RWPE2 (cell line): ENCODE results near the gene FAM3D.

Experiments
- ATAC-seq: fragments of 200-7000 bp; cut with Tn5 transposase; 3 replicates; pipeline ENCODE4 v1.9.1; 2021; ENCODE audit warnings: low read depth
- DNase-seq: peaks from one replicate; pipeline ENCODE4 v3.0.0-alpha.2; 2020; ENCODE audit warnings: low spot score
- H3K27ac ChIP-seq: fragments of 450-650 bp; 2 replicates; pipeline ENCODE4 v1.5.1; 2017; ENCODE audit warnings: mild to moderate bottlenecking; ENCODE audit not compliant: poor library complexity, severe bottlenecking
- H3K27me3 ChIP-seq: fragments of 250-450 bp; sonication (Bioruptor Pico); 2 replicates; pipeline ENCODE4 v1.5.1; 2021; ENCODE audit warnings: mild to moderate bottlenecking, moderate library complexity; ENCODE audit not compliant: insufficient read depth, poor library complexity, severe bottlenecking
- H3K36me3 ChIP-seq: fragments of 250-450 bp; sonication (Bioruptor Pico); 2 replicates; pipeline ENCODE4 v1.5.1; 2020; ENCODE audit warnings: low read depth, mild to moderate bottlenecking, moderate library complexity
- H3K4me1 ChIP-seq: fragments of 250-450 bp; sonication (Bioruptor Pico); 2 replicates; pipeline ENCODE4 v1.5.1; 2021; ENCODE audit warnings: mild to moderate bottlenecking, moderate library complexity; ENCODE audit not compliant: insufficient read depth, poor library complexity, severe bottlenecking
- H3K4me3 ChIP-seq: fragments of 250-450 bp; sonication (Bioruptor Pico); 2 replicates; pipeline ENCODE4 v1.5.1; 2021; ENCODE audit warnings: mild to moderate bottlenecking, moderate library complexity; ENCODE audit not compliant: severe bottlenecking
- H3K9me3 ChIP-seq: fragments of 250-450 bp; sonication (Bioruptor Pico); 2 replicates; pipeline ENCODE4 v1.5.1; 2021; ENCODE audit warnings: mild to moderate bottlenecking, moderate library complexity; ENCODE audit not compliant: severe bottlenecking
- CTCF ChIP-seq: fragments of 450-650 bp; IDR thresholded peaks from one replicate; pipeline ENCODE4 v1.5.1; 2017; ENCODE audit warnings: mild to moderate bottlenecking, moderate library complexity; ENCODE audit not compliant: poor library complexity, severe bottlenecking

Gene FAM3D

GRCh38 chr3:58661836-58662420 lies 4.6 kb downstream of the FAM3D start:
- H3K36me3 ChIP-seq: no peaks in the 10 kb centered on the region
- ATAC-seq: no peak
- H3K9me3 ChIP-seq: no peaks in the 10 kb centered on the region
- H3K4me3 ChIP-seq: no peak overlapping the region
- no peak for TF ChIP-seq CTCF
- H3K4me1 ChIP-seq: no peaks in the 10 kb centered on the region
- DNase-seq: no peak
- H3K27ac ChIP-seq: no peak overlapping the region
- H3K27me3 ChIP-seq: no peaks in the 10 kb centered on the region

- DNase-seq: no peak
- ATAC-seq: no peak
- H3K4me1 ChIP-seq: no peaks in the 10 kb centered on the region
- no peaks in the 10 kb centered on the region for H3K36me3 ChIP-seq
- TF ChIP-seq CTCF: no peak
- no peaks in the 10 kb centered on the region for H3K9me3 ChIP-seq
- no peak overlapping the region for H3K27ac ChIP-seq
- no peaks in the 10 kb centered on the region for H3K27me3 ChIP-seq
- no peak overlapping the region for H3K4me3 ChIP-seq
Observed at GRCh38 chr3:58660998-58661397, 5.6 kb downstream of the FAM3D start.

- no peaks in the 10 kb centered on the region for H3K4me1 ChIP-seq
- DNase-seq (no peak), ATAC-seq (no peak)
- no peaks in the 10 kb centered on the region for H3K27me3 ChIP-seq
- H3K4me3 ChIP-seq: no peak overlapping the region
- H3K36me3 ChIP-seq: no peaks in the 10 kb centered on the region
- peak; percentile 19 for TF ChIP-seq CTCF
- no peaks in the 10 kb centered on the region for H3K9me3 ChIP-seq
- no peak overlapping the region for H3K27ac ChIP-seq
Observed at GRCh38 chr3:58659051-58659675, 7.4 kb downstream of the FAM3D start.

- H3K9me3 ChIP-seq: no peaks in the 10 kb centered on the region
- no peak for DNase-seq
- H3K27ac ChIP-seq: no peak overlapping the region
- no peak overlapping the region for H3K4me3 ChIP-seq
- H3K4me1 ChIP-seq: no peaks in the 10 kb centered on the region
- H3K27me3 ChIP-seq: no peaks in the 10 kb centered on the region
- no peak for ATAC-seq
- no peaks in the 10 kb centered on the region for H3K36me3 ChIP-seq
- no peak for TF ChIP-seq CTCF
Observed at GRCh38 chr3:58658508-58658907, 8.1 kb downstream of the FAM3D start.

GRCh38 chr3:58657571-58658141 lies 8.9 kb downstream of the FAM3D start:
- Histone ChIP-seq H3K9me3 (no peaks in the 10 kb centered on the region), H3K4me1 (no peaks in the 10 kb centered on the region), H3K36me3 (no peaks in the 10 kb centered on the region), H3K27me3 (no peaks in the 10 kb centered on the region), H3K27ac (no peak overlapping the region), H3K4me3 (no peak overlapping the region)
- DNase-seq (no peak), ATAC-seq (no peak; the same call in 2 of the 3 replicates)
- no peak for TF ChIP-seq CTCF
